Glutamatergic neuron (in vitro differentiated cells): ENCODE measurements around the gene GABBR1. TPM values are rescaled to one million over a fixed set of nuclear protein-coding genes. Genes with fewer than 3 reads are reported as not detected.

Experiments
- DNase-seq: peaks from one replicate; pipeline ENCODE4 v3.0.0; 2022
- H3K27ac Mint-ChIP-seq: one replicate; pipeline ENCODE4 v1.8.0; 2020; ENCODE audit warnings: mild to moderate bottlenecking, mixed read lengths, inconsistent platforms; ENCODE audit not compliant: unreplicated experiment
- H3K27me3 Mint-ChIP-seq: one replicate; pipeline ENCODE4 v1.8.0; 2020; ENCODE audit warnings: mild to moderate bottlenecking, moderate library complexity, mixed read lengths, inconsistent platforms; ENCODE audit not compliant: unreplicated experiment
- H3K36me3 Mint-ChIP-seq: one replicate; pipeline ENCODE4 v1.8.0; 2020; ENCODE audit warnings: mild to moderate bottlenecking, mixed read lengths, inconsistent platforms; ENCODE audit not compliant: unreplicated experiment
- H3K4me1 Mint-ChIP-seq: one replicate; pipeline ENCODE4 v1.8.0; 2020; ENCODE audit warnings: mild to moderate bottlenecking, low read depth, mixed read lengths, inconsistent platforms; ENCODE audit not compliant: unreplicated experiment
- H3K4me3 Mint-ChIP-seq: one replicate; pipeline ENCODE4 v1.8.0; 2020; ENCODE audit warnings: mild to moderate bottlenecking, mixed read lengths, inconsistent platforms; ENCODE audit not compliant: unreplicated experiment
- H3K9me3 Mint-ChIP-seq: one replicate; pipeline ENCODE4 v1.8.0; 2020; ENCODE audit warnings: mild to moderate bottlenecking, moderate library complexity, mixed read lengths, inconsistent platforms; ENCODE audit not compliant: unreplicated experiment
- CTCF ChIP-seq: fragments of 200-600 bp; sonication (generic); IDR thresholded peaks from one replicate; pipeline ENCODE4 v1.5.0; 2021; ENCODE audit not compliant: partially characterized antibody, unreplicated experiment
- total RNA-seq: library from RNA; stranded (reverse); fragmentation: NEBNext Ultra II Directional; extraction: Animal tissue kit (Norgen Biotek cat#: 25700); gene quantifications from one replicate; pipeline ENCODE4 v1.2.1, GENCODE V29; 2021; ENCODE audit not compliant: unreplicated experiment

The GABBR1 gene
- total RNA-seq, 1 donor from 2014 or later, result 158 TPM

GRCh38 chr6:29603930-29604329 lies 29.1 kb downstream of the GABBR1 start:
- Mint-ChIP-seq H3K36me3 (peaks cover 13% of the 10 kb centered on the region), H3K27ac (no peak overlapping the region), H3K4me1 (peaks cover 5% of the 10 kb centered on the region), H3K27me3 (peaks cover 8% of the 10 kb centered on the region), H3K9me3 (no peaks in the 10 kb centered on the region), H3K4me3 (no peak overlapping the region)
- TF ChIP-seq CTCF, result no peak
- DNase-seq, result no peak

- H3K9me3 Mint-ChIP-seq, result no peaks in the 10 kb centered on the region
- peaks cover 13% of the 10 kb centered on the region for H3K36me3 Mint-ChIP-seq
- H3K4me1 Mint-ChIP-seq, result peaks cover 5% of the 10 kb centered on the region
- H3K27ac Mint-ChIP-seq, result no peak overlapping the region
- no peak for TF ChIP-seq CTCF
- DNase-seq, result no peak
- peaks cover 8% of the 10 kb centered on the region for H3K27me3 Mint-ChIP-seq
- no peak overlapping the region for H3K4me3 Mint-ChIP-seq
Observed at GRCh38 chr6:29603456-29603855, 29.5 kb downstream of the GABBR1 start.

GRCh38 chr6:29602564-29603361 lies 30.2 kb downstream of the GABBR1 start:
- TF ChIP-seq CTCF, result peak; percentile 29
- peak; percentile 68 for DNase-seq
- Mint-ChIP-seq H3K4me1 (peaks cover 5% of the 10 kb centered on the region), H3K9me3 (no peaks in the 10 kb centered on the region), H3K27me3 (peaks cover 8% of the 10 kb centered on the region), H3K27ac (peak overlapping the region; percentile 15), H3K36me3 (peaks cover 12% of the 10 kb centered on the region), H3K4me3 (peak overlapping the region; percentile 22)

GRCh38 chr6:29598172-29598747 lies 34.7 kb downstream of the GABBR1 start:
- peaks cover 2% of the 10 kb centered on the region for H3K9me3 Mint-ChIP-seq
- no peak overlapping the region for H3K27ac Mint-ChIP-seq
- peaks cover 5% of the 10 kb centered on the region for H3K4me1 Mint-ChIP-seq
- DNase-seq, result no peak
- peak overlapping the region; percentile 11 for H3K4me3 Mint-ChIP-seq
- no peaks in the 10 kb centered on the region for H3K27me3 Mint-ChIP-seq
- peaks cover 6% of the 10 kb centered on the region for H3K36me3 Mint-ChIP-seq
- no peak for TF ChIP-seq CTCF

- Mint-ChIP-seq H3K9me3 (peaks cover 2% of the 10 kb centered on the region), H3K4me3 (no peak overlapping the region), H3K4me1 (no peaks in the 10 kb centered on the region), H3K27me3 (no peaks in the 10 kb centered on the region), H3K36me3 (no peaks in the 10 kb centered on the region), H3K27ac (no peak overlapping the region)
- TF ChIP-seq CTCF, result no peak
- no peak for DNase-seq
Observed at GRCh38 chr6:29597184-29597583, 35.8 kb downstream of the GABBR1 start.
